ENCODE measurements around the gene ALOX5AP. TPM values are rescaled to one million over a fixed set of nuclear protein-coding genes. Genes with fewer than 3 reads are reported as not detected.

The ALOX5AP gene
- total RNA-seq, 1 donor from 2014 or later = not detected

DNA sequence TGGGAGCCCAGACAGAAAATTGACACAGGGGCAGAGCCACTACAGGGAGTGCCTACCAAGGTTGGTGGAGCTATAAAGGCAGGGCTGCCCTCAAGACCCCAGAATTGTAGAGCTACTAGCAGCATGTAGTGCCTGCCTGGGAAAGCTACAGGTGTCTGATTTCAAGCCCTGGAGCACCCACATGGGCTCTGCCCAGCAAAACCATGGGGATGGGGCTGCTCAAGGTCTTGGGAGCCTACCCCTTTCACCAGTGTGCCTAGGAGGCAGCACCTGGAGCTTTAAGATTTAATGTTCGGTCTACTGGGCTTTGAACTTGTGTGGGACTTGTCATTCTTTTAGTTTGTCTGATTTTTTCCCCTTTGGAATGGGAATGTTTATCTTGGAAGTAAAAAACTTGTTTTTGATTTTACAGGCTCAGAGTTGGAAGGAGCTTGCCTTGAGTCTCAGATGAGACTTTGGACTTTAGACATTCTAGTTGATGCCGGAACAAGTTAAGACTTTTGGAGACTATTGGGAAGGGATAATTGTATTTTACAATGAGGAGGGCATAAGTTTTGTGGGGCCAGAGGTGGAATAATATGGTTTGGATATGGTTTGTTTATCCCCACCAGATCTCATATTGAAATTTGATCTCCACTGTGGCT lies 45.1 kb downstream of the ALOX5AP start:
- TF ChIP-seq, protein P1, sequence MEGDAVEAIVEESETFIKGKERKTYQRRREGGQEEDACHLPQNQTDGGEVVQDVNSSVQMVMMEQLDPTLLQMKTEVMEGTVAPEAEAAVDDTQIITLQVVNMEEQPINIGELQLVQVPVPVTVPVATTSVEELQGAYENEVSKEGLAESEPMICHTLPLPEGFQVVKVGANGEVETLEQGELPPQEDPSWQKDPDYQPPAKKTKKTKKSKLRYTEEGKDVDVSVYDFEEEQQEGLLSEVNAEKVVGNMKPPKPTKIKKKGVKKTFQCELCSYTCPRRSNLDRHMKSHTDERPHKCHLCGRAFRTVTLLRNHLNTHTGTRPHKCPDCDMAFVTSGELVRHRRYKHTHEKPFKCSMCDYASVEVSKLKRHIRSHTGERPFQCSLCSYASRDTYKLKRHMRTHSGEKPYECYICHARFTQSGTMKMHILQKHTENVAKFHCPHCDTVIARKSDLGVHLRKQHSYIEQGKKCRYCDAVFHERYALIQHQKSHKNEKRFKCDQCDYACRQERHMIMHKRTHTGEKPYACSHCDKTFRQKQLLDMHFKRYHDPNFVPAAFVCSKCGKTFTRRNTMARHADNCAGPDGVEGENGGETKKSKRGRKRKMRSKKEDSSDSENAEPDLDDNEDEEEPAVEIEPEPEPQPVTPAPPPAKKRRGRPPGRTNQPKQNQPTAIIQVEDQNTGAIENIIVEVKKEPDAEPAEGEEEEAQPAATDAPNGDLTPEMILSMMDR (conservative IDR thresholded peaks at IDR 0.05) = no peak
- H3K9me3 Mint-ChIP-seq = no peaks in the 10 kb centered on the region
- no peaks in the 10 kb centered on the region for H3K36me3 Mint-ChIP-seq
- H3K4me1 Mint-ChIP-seq (ENCODE audit: unreplicated experiment) = peaks cover 20% of the 10 kb centered on the region
- no peak overlapping the region for H3K4me3 Mint-ChIP-seq
- peaks cover 11% of the 10 kb centered on the region for H3K27me3 Mint-ChIP-seq
- DNase-seq (ENCODE audit: extremely low spot score, unreplicated experiment) = no peak
- H3K27ac Mint-ChIP-seq = no peak overlapping the region

DNA sequence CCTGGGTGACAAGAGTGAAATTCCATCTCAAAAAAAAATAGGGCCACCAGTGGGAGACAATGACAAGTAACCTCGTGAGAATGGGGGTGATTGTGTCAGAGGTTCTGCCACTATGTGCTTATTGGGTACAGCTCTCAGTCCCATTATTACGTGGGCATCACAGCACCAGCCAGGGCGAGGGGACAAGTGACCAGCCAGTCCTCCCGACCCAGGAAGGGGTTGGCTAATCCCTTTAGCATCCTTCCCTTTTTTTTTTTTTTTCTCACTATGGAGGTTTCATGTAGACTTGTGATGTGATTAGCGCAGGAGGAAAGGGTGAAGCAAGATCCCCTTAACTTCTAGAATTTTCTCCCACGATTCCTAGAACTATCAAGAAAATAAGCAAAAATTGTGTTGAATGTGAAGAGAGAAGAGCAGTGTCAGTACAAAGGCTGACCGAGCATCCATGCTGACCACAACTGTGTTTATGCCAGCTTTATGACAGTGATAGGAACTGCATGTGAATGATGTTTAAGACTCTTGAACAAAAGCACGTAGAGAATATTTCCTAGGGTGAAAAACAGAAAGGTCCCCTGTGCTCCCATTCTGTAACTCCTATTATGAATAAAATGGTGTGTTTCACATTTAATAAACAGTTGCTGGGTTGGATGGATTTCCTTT lies 50.0 kb downstream of the ALOX5AP start:
- TF ChIP-seq, protein P1 (conservative IDR thresholded peaks at IDR 0.05) = no peak
- no peak overlapping the region for H3K4me3 Mint-ChIP-seq
- H3K4me1 Mint-ChIP-seq (ENCODE audit: unreplicated experiment) = no peaks in the 10 kb centered on the region
- H3K36me3 Mint-ChIP-seq = no peaks in the 10 kb centered on the region
- no peaks in the 10 kb centered on the region for H3K9me3 Mint-ChIP-seq
- peaks cover 8% of the 10 kb centered on the region for H3K27me3 Mint-ChIP-seq
- DNase-seq (ENCODE audit: extremely low spot score, unreplicated experiment) = no peak
- no peak overlapping the region for H3K27ac Mint-ChIP-seq

DNA sequence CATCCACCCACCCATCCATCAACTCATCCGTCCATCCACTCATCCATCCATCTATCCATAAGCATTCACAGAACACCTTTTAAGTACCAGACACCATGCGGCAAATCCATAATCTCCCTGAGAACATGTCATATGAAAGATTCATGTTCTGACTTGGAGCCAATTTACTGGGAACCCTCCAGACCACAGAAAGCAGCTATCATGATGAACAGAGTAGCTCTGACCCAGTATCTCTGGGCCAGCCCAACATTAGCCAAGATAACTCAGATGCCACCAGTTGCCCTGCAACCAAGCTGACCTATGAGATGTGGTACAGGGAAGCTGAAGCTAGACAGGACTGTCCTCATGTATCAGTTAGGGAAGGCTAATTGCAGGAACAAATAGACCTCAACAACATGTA lies 51.3 kb downstream of the ALOX5AP start:
- Mint-ChIP-seq H3K27me3 (peaks cover 8% of the 10 kb centered on the region), H3K27ac (no peak overlapping the region), H3K9me3 (no peaks in the 10 kb centered on the region), H3K4me1 (ENCODE audit: unreplicated experiment) (peaks cover 5% of the 10 kb centered on the region), H3K4me3 (no peak overlapping the region), H3K36me3 (no peaks in the 10 kb centered on the region)
- DNase-seq (ENCODE audit: extremely low spot score, unreplicated experiment) = no peak
- TF ChIP-seq, protein P1 (conservative IDR thresholded peaks at IDR 0.05) = no peak

DNA sequence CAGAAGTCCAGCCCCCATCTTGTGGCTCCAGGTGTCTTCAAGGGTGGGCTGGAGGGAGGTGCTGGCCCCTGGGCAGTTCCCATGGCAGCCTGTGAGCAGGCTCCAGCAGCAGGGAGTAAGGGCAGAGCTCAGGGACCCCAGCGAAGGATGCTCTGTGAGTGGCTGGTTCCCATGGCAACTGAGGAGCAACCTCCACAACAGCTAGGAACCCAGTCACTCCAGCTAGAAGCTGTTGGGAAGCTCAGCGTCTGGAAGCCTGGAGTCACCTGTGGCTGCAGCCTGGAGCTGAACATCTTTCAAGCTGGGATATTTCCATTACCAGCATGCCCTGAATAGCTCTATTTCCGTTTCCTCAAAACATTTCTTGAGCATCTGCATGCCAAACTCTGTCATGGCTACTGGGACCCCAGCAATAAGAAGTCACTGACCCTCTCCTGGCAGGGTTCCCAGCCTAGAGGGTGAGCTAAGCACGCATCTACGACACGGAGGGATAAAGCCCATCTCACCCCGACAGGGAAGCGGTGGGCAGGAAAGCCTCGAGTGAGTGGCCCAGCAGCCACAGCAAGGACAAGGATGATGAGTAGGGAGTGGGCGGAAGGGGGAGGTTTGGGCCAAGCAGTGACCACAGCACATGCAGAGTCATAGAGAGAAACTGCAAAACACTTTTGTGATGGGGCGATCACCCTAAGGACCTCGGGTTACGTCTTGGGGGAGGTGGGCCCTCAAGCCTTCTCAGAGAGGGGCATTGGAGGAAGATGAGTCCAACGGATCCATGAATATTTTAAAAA lies 52.6 kb downstream of the ALOX5AP start:
- no peak for DNase-seq (ENCODE audit: extremely low spot score, unreplicated experiment)
- TF ChIP-seq, protein P1 (conservative IDR thresholded peaks at IDR 0.05) = no peak
- H3K4me3 Mint-ChIP-seq = no peak overlapping the region
- H3K9me3 Mint-ChIP-seq = no peaks in the 10 kb centered on the region
- no peak overlapping the region for H3K27ac Mint-ChIP-seq
- peaks cover 18% of the 10 kb centered on the region for H3K4me1 Mint-ChIP-seq (ENCODE audit: unreplicated experiment)
- H3K27me3 Mint-ChIP-seq = peaks cover 8% of the 10 kb centered on the region
- no peaks in the 10 kb centered on the region for H3K36me3 Mint-ChIP-seq

DNA sequence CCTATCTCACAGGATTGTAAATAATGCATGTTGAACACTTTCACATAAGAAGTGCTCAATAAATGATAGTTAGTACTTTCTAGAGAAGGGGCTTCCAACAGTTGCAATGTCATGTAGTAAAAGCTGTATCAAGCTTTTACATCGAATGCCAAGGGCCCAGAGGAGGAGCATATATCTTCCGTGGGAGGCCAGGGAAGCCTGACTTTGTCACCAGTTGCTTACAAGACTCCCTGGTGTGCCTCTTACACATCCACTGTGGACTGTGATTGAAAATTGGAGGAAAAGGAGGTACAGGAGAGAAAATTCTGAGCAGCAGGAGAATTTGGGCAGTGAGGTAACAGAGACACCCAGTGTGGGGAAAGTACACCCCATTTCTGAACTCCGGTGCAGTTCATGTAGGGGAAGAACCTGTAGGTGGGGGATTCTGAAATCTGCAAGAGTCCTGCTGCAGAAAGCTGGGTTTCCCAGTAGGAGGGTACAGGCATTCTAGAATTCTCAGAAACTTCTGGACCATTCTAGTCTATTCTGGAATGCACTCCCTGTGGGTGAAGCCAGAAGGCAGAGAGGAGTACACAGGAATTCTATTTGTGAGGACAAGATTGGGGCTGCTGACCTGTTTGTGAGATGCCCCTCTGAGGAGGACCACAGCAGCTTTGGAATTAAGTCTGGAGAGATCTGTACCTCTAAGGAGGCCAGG lies 54.0 kb downstream of the ALOX5AP start:
- TF ChIP-seq, protein P1 (conservative IDR thresholded peaks at IDR 0.05) = no peak
- Mint-ChIP-seq H3K27me3 (peaks cover 5% of the 10 kb centered on the region), H3K9me3 (no peaks in the 10 kb centered on the region), H3K4me1 (ENCODE audit: unreplicated experiment) (peaks cover 21% of the 10 kb centered on the region), H3K27ac (no peak overlapping the region), H3K4me3 (no peak overlapping the region), H3K36me3 (no peaks in the 10 kb centered on the region)
- DNase-seq (ENCODE audit: extremely low spot score, unreplicated experiment) = no peak
